ENCODE data around the gene FRG2C.
"Not testable (repeated sequence)": the region's sequence is repeated elsewhere in the genome, so short reads cannot be mapped to it uniquely, and the experiment has no call there.

FRG2C gene

GRCh38 chr3:75669348-75670297, 5.5 kb downstream of the FRG2C start:
- not testable (repeated sequence) for DNase-seq (ENCODE audit: low spot score)

GRCh38 chr3:75670298-75671286, 6.5 kb downstream of the FRG2C start:
- DNase-seq (ENCODE audit: low spot score) = not testable (repeated sequence)

GRCh38 chr3:75671287-75672139, 7.4 kb downstream of the FRG2C start:
- DNase-seq (ENCODE audit: low spot score) = not testable (repeated sequence)

GRCh38 chr3:75672140-75672775, 8.1 kb downstream of the FRG2C start:
- not testable (repeated sequence) for DNase-seq (ENCODE audit: low spot score)

GRCh38 chr3:75683965-75684364, 19.8 kb downstream of the FRG2C start:
- DNase-seq (ENCODE audit: low spot score) = not testable (repeated sequence)

GRCh38 chr3:75687323-75687722, 23.2 kb downstream of the FRG2C start:
- no peak for DNase-seq (ENCODE audit: low spot score)

- no peak for DNase-seq (ENCODE audit: low spot score)
Observed at GRCh38 chr3:75692061-75692460, 27.9 kb downstream of the FRG2C start.
